ENCODE measurements around the gene PARM1. TPM values are rescaled to one million over a fixed set of nuclear protein-coding genes. Genes with fewer than 3 reads are reported as not detected.

The PARM1 gene
- total RNA-seq, 4 donors from 2014 or later = 10.2 to 15.8 (median 10.5) TPM

- Histone ChIP-seq H3K36me3 (no peaks in the 10 kb centered on the region), H3K27ac (no peak overlapping the region), H3K27me3 (no peaks in the 10 kb centered on the region), H3K9me3 (no peaks in the 10 kb centered on the region), H3K4me1 (no peaks in the 10 kb centered on the region), H3K4me3 (no peak overlapping the region)
- TF ChIP-seq POLR2A (IDR thresholded peaks at IDR 0.05) (no peak), CTCF (IDR thresholded peaks at IDR 0.05) (no peak)
- no peak for DNase-seq
These were observed 13.1 kb upstream of the PARM1 start for GRCh38 chr4:74919783-74920182.

DNA sequence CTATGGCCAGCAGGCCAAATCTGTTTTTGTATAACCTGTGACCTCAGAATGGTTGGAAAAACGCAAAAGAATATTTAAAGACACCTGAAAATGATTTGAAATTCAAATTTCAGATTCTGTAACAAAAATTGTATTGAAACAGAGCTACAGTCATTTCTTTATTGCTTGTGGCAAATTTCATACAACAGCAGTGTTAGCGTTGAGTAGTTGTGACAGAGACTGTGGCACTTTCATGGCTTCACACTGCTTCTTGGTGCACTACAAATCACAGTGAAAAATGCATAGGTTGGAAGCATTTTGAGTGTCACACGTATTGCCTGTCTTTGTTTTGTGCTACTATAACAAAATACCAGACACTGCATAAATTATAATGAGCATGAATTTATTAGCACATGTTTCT, 12.2 kb upstream of the PARM1 start:
- Histone ChIP-seq H3K4me1 (no peaks in the 10 kb centered on the region), H3K9me3 (no peaks in the 10 kb centered on the region), H3K27me3 (no peaks in the 10 kb centered on the region), H3K36me3 (no peaks in the 10 kb centered on the region), H3K4me3 (no peak overlapping the region), H3K27ac (no peak overlapping the region)
- TF ChIP-seq CTCF (IDR thresholded peaks at IDR 0.05) (no peak), POLR2A (IDR thresholded peaks at IDR 0.05) (no peak)
- DNase-seq = no peak

- H3K9me3 ChIP-seq = no peaks in the 10 kb centered on the region
- H3K4me1 ChIP-seq = no peaks in the 10 kb centered on the region
- H3K27ac ChIP-seq = no peak overlapping the region
- H3K27me3 ChIP-seq = no peaks in the 10 kb centered on the region
- TF ChIP-seq POLR2A (IDR thresholded peaks at IDR 0.05) = no peak
- TF ChIP-seq CTCF (IDR thresholded peaks at IDR 0.05) = no peak
- DNase-seq = no peak
- no peaks in the 10 kb centered on the region for H3K36me3 ChIP-seq
- H3K4me3 ChIP-seq = no peak overlapping the region
These were observed 11.4 kb upstream of the PARM1 start for GRCh38 chr4:74921490-74921889.

GRCh38 chr4:74926007-74926406, 6.9 kb upstream of the PARM1 start:
- Histone ChIP-seq H3K36me3 (no peaks in the 10 kb centered on the region), H3K4me1 (no peaks in the 10 kb centered on the region), H3K27ac (no peak overlapping the region), H3K9me3 (no peaks in the 10 kb centered on the region), H3K27me3 (no peaks in the 10 kb centered on the region), H3K4me3 (no peak overlapping the region)
- no peak for TF ChIP-seq POLR2A (IDR thresholded peaks at IDR 0.05)
- TF ChIP-seq CTCF (IDR thresholded peaks at IDR 0.05) = no peak
- no peak for DNase-seq

DNA sequence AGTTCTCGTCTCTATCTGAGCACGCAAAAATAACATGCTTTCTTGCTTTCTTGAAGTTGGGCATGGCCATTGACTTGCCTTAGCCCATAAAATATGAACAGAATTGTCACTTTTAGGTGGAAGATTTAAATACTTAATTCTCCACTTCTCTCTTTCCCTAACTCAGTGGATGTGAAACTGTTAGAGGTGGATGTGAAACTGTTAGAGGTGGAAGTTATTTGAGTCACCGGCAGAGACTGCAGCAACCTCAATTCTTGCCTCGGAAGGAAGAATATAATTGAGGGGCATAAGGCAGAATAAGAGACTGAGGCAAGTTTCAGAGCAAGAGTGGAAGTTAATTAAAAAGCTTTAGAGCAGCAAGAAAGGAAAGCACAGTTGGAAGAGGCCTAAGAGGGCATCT, 2.8 kb upstream of the PARM1 start:
- H3K27me3 ChIP-seq = no peaks in the 10 kb centered on the region
- no peaks in the 10 kb centered on the region for H3K36me3 ChIP-seq
- H3K27ac ChIP-seq = no peak overlapping the region
- no peak overlapping the region for H3K4me3 ChIP-seq
- no peak for TF ChIP-seq POLR2A (IDR thresholded peaks at IDR 0.05)
- no peak for TF ChIP-seq CTCF (IDR thresholded peaks at IDR 0.05)
- no peak for DNase-seq
- H3K4me1 ChIP-seq = peaks cover 0 to 13% (median 0%) of the 10 kb centered on the region in 4 donors
- no peaks in the 10 kb centered on the region for H3K9me3 ChIP-seq

GRCh38 chr4:74931376-74931775, 1.5 kb upstream of the PARM1 start:
- Histone ChIP-seq H3K27ac (no peak overlapping the region), H3K27me3 (no peaks in the 10 kb centered on the region), H3K4me3 (no peak overlapping the region), H3K36me3 (no peaks in the 10 kb centered on the region), H3K9me3 (no peaks in the 10 kb centered on the region), H3K4me1 (peaks cover 0 to 13% (median 0%) of the 10 kb centered on the region in 4 donors)
- TF ChIP-seq POLR2A (IDR thresholded peaks at IDR 0.05) (no peak), CTCF (IDR thresholded peaks at IDR 0.05) (no peak)
- DNase-seq = no peak

All from Peyer's patch (tissue), 4 donors.